NB4 (cell line): Measurements from ENCODE around the gene MAN1B1.

Experiments
- CTCF ChIP-seq: IDR thresholded peaks from one replicate; pipeline ENCODE4 v1.5.1; 2012; ENCODE audit warnings: low read depth, low read length
- MAX ChIP-seq: IDR thresholded peaks from 2 replicates; pipeline ENCODE4 v1.6.1; 2011; ENCODE audit warnings: low read depth, low read length
- POLR2A ChIP-seq: IDR thresholded peaks from 2 replicates; pipeline ENCODE4 v1.6.1; 2011; ENCODE audit warnings: mild to moderate bottlenecking; ENCODE audit not compliant: insufficient read length; ENCODE audit errors: extremely low read depth

DNA sequence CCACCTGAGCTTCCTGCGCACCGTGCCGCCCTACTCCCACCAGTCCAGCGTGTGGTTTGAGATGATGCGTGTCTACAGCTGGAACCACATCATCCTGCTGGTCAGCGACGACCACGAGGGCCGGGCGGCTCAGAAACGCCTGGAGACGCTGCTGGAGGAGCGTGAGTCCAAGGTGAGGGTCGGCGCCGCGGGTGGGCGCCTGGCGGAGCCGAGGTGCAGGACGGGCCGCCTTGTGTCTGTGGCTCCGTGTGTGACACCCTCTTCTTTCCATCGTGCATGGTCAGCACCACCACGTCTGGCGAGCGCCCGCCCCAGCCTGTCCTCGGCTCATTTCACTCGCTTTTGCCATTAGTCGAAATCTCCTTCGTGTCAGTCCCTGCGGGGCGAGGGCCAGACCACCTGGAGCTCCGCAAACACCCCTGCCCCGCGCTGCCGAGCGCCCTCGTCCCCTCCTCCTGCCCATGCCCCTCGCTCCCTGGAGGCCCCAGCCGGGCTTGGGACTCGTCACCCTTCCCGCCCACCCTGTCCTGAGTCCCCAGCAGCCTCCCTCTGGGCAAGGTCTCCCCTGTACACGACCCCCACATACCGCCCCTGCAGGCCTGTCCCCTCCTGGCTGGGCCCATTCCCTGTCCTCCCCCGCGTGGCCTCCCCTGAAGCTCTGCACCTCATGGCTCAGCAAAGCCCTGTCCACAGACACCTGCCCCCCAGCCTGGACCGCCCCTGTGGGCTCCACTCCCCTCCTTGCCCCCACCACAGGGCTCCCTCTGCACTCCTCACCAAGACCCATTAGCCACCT is 59.1 kb downstream of the MAN1B1 start:
- no peak for TF ChIP-seq CTCF
- no peak for TF ChIP-seq POLR2A
- TF ChIP-seq MAX: no peak
